HEK293 (cell line): ENCODE data around the gene CSTPP1.

Experiments used
- ATF2 ChIP-seq: fragments of 450-650 bp; formaldehyde crosslinking; IDR thresholded peaks from 2 replicates; pipeline ENCODE4 v1.5.1; 2016; ENCODE audit warnings: missing biosample characterization, missing genetic modification characterization, low read depth
- CTCF ChIP-seq: fragments of 450-650 bp; formaldehyde crosslinking; IDR thresholded peaks from 2 replicates; pipeline ENCODE4 v1.5.1; 2016; ENCODE audit warnings: missing biosample characterization, missing genetic modification characterization
- KLF17 ChIP-seq: fragments of 450-650 bp; formaldehyde crosslinking; IDR thresholded peaks from 2 replicates; pipeline ENCODE4 v1.5.1; 2016; ENCODE audit warnings: missing biosample characterization, missing genetic modification characterization
- PRDM1 ChIP-seq: fragments of 450-650 bp; formaldehyde crosslinking; IDR thresholded peaks from 2 replicates; pipeline ENCODE4; 2016; ENCODE audit warnings: missing biosample characterization, missing genetic modification characterization
- REST ChIP-seq: fragments of 450-650 bp; formaldehyde crosslinking; IDR thresholded peaks from 2 replicates; pipeline ENCODE4 v1.5.1; 2016; ENCODE audit warnings: missing biosample characterization, missing genetic modification characterization
- ZFP37 ChIP-seq: fragments of 450-650 bp; formaldehyde crosslinking; IDR thresholded peaks from 2 replicates; pipeline ENCODE4 v1.5.1; 2016; ENCODE audit warnings: missing biosample characterization, missing genetic modification characterization
- ZNF121 ChIP-seq: fragments of 450-650 bp; formaldehyde crosslinking; IDR thresholded peaks from 2 replicates; pipeline ENCODE4 v1.5.1; 2016; ENCODE audit warnings: missing biosample characterization, missing genetic modification characterization
- ZNF335 ChIP-seq: fragments of 450-650 bp; formaldehyde crosslinking; conservative IDR thresholded peaks from 2 replicates; pipeline ENCODE4 v1.5.1; 2016; ENCODE audit warnings: missing biosample characterization, missing genetic modification characterization
- ZNF366 ChIP-seq: fragments of 450-650 bp; formaldehyde crosslinking; conservative IDR thresholded peaks from 2 replicates; pipeline ENCODE4 v1.5.1; 2016; ENCODE audit warnings: missing biosample characterization, missing genetic modification characterization

DNA sequence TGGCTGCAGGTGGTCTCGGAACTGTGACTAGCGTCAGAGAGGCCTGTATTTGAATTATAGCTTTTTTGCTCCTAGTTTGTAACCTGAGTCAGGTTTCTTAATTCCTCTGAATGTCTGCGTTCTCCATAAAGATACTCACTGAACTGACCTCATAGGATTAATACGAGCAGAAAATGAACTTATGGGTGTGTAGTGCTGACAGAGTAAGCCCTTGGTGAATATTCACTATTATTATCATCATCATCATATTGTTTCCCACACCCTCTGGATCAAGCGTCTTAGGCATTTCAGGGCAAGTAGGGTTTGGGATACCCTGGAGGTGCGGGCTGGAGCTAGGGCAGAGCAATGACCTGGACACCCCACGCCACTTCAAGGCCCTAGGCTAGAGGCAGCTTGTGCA lies 211.1 kb downstream of the CSTPP1 start:
- TF ChIP-seq ZNF366 (no peak), CTCF (tag by site-specific recombination) (no peak), KLF17 (no peak), REST (no peak), ZNF121 (tag by site-specific recombination) (no peak), ZFP37 (tag by site-specific recombination) (no peak), PRDM1 (tag by site-specific recombination) (no peak), ATF2 (tag by site-specific recombination) (no peak), ZNF335 (tag by site-specific recombination) (no peak)
